Measurements from ENCODE around the gene KCNA1. TPM values are rescaled to one million over a fixed set of nuclear protein-coding genes. Genes with fewer than 3 reads are reported as not detected.

The KCNA1 gene
- polyA plus RNA-seq, 3 donors = 0.03 to 0.30 (median 0.24) TPM

- DNase-seq (ENCODE audit: extremely low read depth in 1 of 11, low read depth in 9 of 11, low spot score in 4 of 11) = peak in 1 of 11 donors; percentile 9
Observed at GRCh38 chr12:4954621-4955354, 45.1 kb downstream of the KCNA1 start.

GRCh38 chr12:4956054-4956453 is 46.3 kb downstream of the KCNA1 start:
- DNase-seq (ENCODE audit: extremely low read depth in 1 of 11, low read depth in 9 of 11, low spot score in 4 of 11) = no peak

GRCh38 chr12:4956968-4957367 is 47.3 kb downstream of the KCNA1 start:
- no peak for DNase-seq (ENCODE audit: extremely low read depth in 1 of 11, low read depth in 9 of 11, low spot score in 4 of 11)

GRCh38 chr12:4957761-4958160 is 48.1 kb downstream of the KCNA1 start:
- DNase-seq (ENCODE audit: extremely low read depth in 1 of 11, low read depth in 9 of 11, low spot score in 4 of 11) = no peak

- no peak for DNase-seq (ENCODE audit: extremely low read depth in 1 of 11, low read depth in 9 of 11, low spot score in 4 of 11)
Observed at GRCh38 chr12:4958697-4959375, 49.1 kb downstream of the KCNA1 start.

GRCh38 chr12:4959381-4959780 is 49.7 kb downstream of the KCNA1 start:
- no peak for DNase-seq (ENCODE audit: extremely low read depth in 1 of 11, low read depth in 9 of 11, low spot score in 4 of 11)

- DNase-seq (ENCODE audit: extremely low read depth in 1 of 11, low read depth in 9 of 11, low spot score in 4 of 11) = no peak
Observed at GRCh38 chr12:4960030-4960429, 50.3 kb downstream of the KCNA1 start.

GRCh38 chr12:4960547-4960946 is 50.8 kb downstream of the KCNA1 start:
- DNase-seq (ENCODE audit: extremely low read depth in 1 of 11, low read depth in 9 of 11, low spot score in 4 of 11) = no peak

GRCh38 chr12:4961311-4961710 is 51.6 kb downstream of the KCNA1 start:
- DNase-seq (ENCODE audit: extremely low read depth in 1 of 11, low read depth in 9 of 11, low spot score in 4 of 11) = no peak

- no peak for DNase-seq (ENCODE audit: extremely low read depth in 1 of 11, low read depth in 9 of 11, low spot score in 4 of 11)
Observed at GRCh38 chr12:4962539-4963486, 53.1 kb downstream of the KCNA1 start.

Other genes with a start within 250 kb of the KCNA1 start
- 1 to 10 TPM; 2.3 to 3.8 (median 3.2) TPM for gene GALNT8, start 189.5 kb upstream of the KCNA1 start, polyA plus RNA-seq (ENCODE audit: insufficient read length in 3 of 3)
- 1 to 10 TPM; 1.8 to 2.2 (median 2.0) TPM for gene KCNA5, start 134.0 kb downstream of the KCNA1 start, polyA plus RNA-seq (ENCODE audit: insufficient read length in 3 of 3)

All from renal cortex interstitium (tissue), 11 donors.